H1 (cell line): ENCODE results near the gene C2CD2L. TPM values are rescaled to one million over a fixed set of nuclear protein-coding genes. Genes with fewer than 3 reads are reported as not detected.

Source experiments
- ASH2L ChIP-seq: fragments of 200-600, 300-600 bp; sonication (generic); IDR thresholded peaks from one replicate; pipeline ENCODE4 v1.7.1; 2017; ENCODE audit warnings: low read length
- BRCA1 ChIP-seq: IDR thresholded peaks from 2 replicates; pipeline ENCODE4 v1.6.1; 2012; ENCODE audit warnings: low read depth, low read length, improper control_type of control experiment
- CHD1 ChIP-seq: IDR thresholded peaks from 2 replicates; pipeline ENCODE4 v1.6.1; 2012; ENCODE audit warnings: low read depth, low read length, improper control_type of control experiment
- CREB1 ChIP-seq: IDR thresholded peaks from 2 replicates; pipeline ENCODE4 v1.6.1; 2012; ENCODE audit warnings: inconsistent platforms
- EGR1 ChIP-seq: IDR thresholded peaks from 2 replicates; pipeline ENCODE4 v1.6.1; 2011; ENCODE audit warnings: low read depth, low read length, borderline replicate concordance
- EZH2 ChIP-seq: fragments of 200-600 bp; sonication (generic); IDR thresholded peaks from 2 replicates; pipeline ENCODE4 v1.7.1; 2012; ENCODE audit warnings: low read depth, mild to moderate bottlenecking, moderate library complexity, low read length, inconsistent platforms; ENCODE audit not compliant: severe bottlenecking
- GABPA ChIP-seq: IDR thresholded peaks from 2 replicates; pipeline ENCODE4 v1.6.1; 2011; ENCODE audit warnings: mild to moderate bottlenecking, low read length, moderate library complexity, borderline replicate concordance; ENCODE audit not compliant: insufficient read depth
- GTF2F1 ChIP-seq: IDR thresholded peaks from 2 replicates; pipeline ENCODE4 v1.6.1; 2012; ENCODE audit warnings: low read depth, low read length, improper control_type of control experiment, borderline replicate concordance
- JUN ChIP-seq: IDR thresholded peaks from 2 replicates; pipeline ENCODE4 v1.6.1; 2011; ENCODE audit warnings: low read depth, mild to moderate bottlenecking, improper control_type of control experiment, low read length
- JUND ChIP-seq: IDR thresholded peaks from 2 replicates; pipeline ENCODE4 v1.6.1; 2011; ENCODE audit warnings: mild to moderate bottlenecking, improper control_type of control experiment, low read length
- NRF1 ChIP-seq: IDR thresholded peaks from 2 replicates; pipeline ENCODE4 v1.6.1; 2011; ENCODE audit warnings: mild to moderate bottlenecking, low read depth, low read length, improper control_type of control experiment
- POLR2A ChIP-seq, 2 experiments: IDR thresholded peaks; 1 replicate in 1 of 2; 2 replicates in 1 of 2; pipeline ENCODE4 v1.6.1; 2011; ENCODE audit warnings: low read depth in 2 of 2, low read length in 2 of 2, mild to moderate bottlenecking in 2 of 2; ENCODE audit errors: control extremely low read depth in 1 of 2
- RBBP5 ChIP-seq: IDR thresholded peaks from 2 replicates; pipeline ENCODE4 v1.7.1; 2012; ENCODE audit warnings: low read depth, mild to moderate bottlenecking, inconsistent platforms, low read length, moderate library complexity, borderline replicate concordance
- SAP30 ChIP-seq: fragments of 300-600 bp; sonication (generic); IDR thresholded peaks from 2 replicates; pipeline ENCODE4 v1.7.1; 2012; ENCODE audit warnings: low read length, moderate library complexity, mild to moderate bottlenecking, inconsistent platforms; ENCODE audit not compliant: insufficient read depth, insufficient replicate concordance
- SP2 ChIP-seq: IDR thresholded peaks from 2 replicates; pipeline ENCODE4 v1.6.1; 2012; ENCODE audit warnings: mild to moderate bottlenecking, low read length, inconsistent platforms
- SP4 ChIP-seq: IDR thresholded peaks from 2 replicates; pipeline ENCODE4 v1.6.1; 2012; ENCODE audit warnings: low read length, inconsistent platforms
- YY1 ChIP-seq: IDR thresholded peaks from 2 replicates; pipeline ENCODE4 v1.6.1; 2011; ENCODE audit warnings: low read depth, mild to moderate bottlenecking, low read length
- polyA plus RNA-seq, 7 experiments: library from polyadenylated mRNA; depleted of rRNA in 3 of 7; stranded (reverse) in 5 of 7; unstranded in 2 of 7; fragments of >200 nt in 5 of 7; fragments of 200-250 nt in 2 of 7; gene quantifications; 1 replicate in 5 of 7; 2 replicates in 1 of 7; 4 replicates in 1 of 7; pipeline versions ENCODE4 v1.2.1 to v1.2.3, GENCODE V29; 2011 to 2013; ENCODE audit warnings: missing spikeins in 2 of 7, mixed read lengths in 2 of 7
- total RNA-seq: library from RNA; stranded (reverse); fragmentation: NEBNext Ultra II Directional; extraction: Animal tissue kit (Norgen Biotek cat#: 25700); gene quantifications from 2 replicates; pipeline ENCODE4 v1.2.1, GENCODE V29; 2021
- TF ChIP-seq, protein P1 (sequence below): IDR thresholded peaks from 2 replicates; pipeline ENCODE4 v1.6.1; 2012; ENCODE audit warnings: low read length, inconsistent platforms
- TF ChIP-seq, protein P2 (sequence below), 3 experiments: IDR thresholded peaks; 1 replicate in 2 of 3; 2 replicates in 1 of 3; pipeline versions ENCODE4 v1.5.1 to v1.6.1; 2011; ENCODE audit warnings: low read length in 3 of 3, mild to moderate bottlenecking in 3 of 3, inconsistent platforms in 2 of 3, low read depth in 1 of 3, moderate library complexity in 1 of 3; ENCODE audit not compliant: insufficient read depth in 1 of 3; ENCODE audit errors: control extremely low read depth in 1 of 3
- TF ChIP-seq, protein P3 (sequence below): IDR thresholded peaks from 2 replicates; pipeline ENCODE4 v1.6.1; 2012; ENCODE audit warnings: inconsistent platforms

Gene C2CD2L
- total and polyA plus RNA-seq, 2 of the 8 experiments (the other 6 are each of a cell fraction or from before 2014, with no cell fraction given): 2.5 to 4.0 TPM

DNA sequence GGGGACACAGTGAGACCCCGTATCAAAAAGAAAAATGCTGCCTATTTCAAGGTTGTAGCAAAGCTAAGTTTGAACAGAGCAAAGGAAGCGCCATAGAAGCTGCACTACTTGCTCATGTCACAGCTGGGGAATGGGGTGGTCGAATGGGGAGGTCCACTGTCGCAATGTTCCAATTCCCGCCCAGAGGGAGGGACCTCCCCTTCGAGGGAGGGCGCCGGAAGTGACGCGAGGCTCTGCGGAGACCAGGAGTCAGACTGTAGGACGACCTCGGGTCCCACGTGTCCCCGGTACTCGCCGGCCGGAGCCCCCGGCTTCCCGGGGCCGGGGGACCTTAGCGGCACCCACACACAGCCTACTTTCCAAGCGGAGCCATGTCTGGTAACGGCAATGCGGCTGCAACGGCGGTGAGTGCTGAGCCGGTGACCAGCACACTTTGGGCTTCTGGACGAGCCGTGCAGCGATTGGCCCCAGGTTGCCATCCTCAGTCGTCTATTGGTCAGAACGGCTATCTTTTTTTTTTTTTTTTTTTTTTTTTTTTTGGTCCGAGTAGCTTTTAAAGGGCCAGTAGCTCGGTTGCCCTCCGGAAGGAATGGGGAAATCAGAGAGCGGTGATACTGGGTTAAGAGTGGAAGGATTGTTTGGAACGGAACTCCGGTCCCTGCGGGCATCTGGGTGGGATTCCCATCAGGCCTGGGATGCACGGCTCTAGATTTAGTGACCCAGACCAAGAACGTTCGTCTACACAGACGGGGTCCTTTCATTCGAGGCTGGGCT lies 22.3 kb upstream of the C2CD2L start, which contains the start of gene HMBS (continued):
- TF ChIP-seq SAP30 (no peak), EGR1 (no peak), YY1 (no peak), EZH2 (no peak), GABPA (0 out of 2 replicates have a peak, but pooled peaks have one; percentile 50), GTF2F1 (no peak), POLR2A (IDR thresholded peaks at IDR 0.05; ENCODE audit: control extremely low read depth in 1 of 2, low read depth in 2 of 2, low read length in 2 of 2) (peak; percentile 68 to 95), CHD1 (no peak), ASH2L (peak; percentile 80), NRF1 (no peak), CREB1 (peak; percentile 88), BRCA1 (no peak), SP4 (no peak), JUN (no peak), SP2 (peak; percentile 17; the same call in 1 of the 2 replicates), JUND (0 out of 2 replicates have a peak, but pooled peaks have one; percentile 26), RBBP5 (no peak)
- TF ChIP-seq, protein P1, sequence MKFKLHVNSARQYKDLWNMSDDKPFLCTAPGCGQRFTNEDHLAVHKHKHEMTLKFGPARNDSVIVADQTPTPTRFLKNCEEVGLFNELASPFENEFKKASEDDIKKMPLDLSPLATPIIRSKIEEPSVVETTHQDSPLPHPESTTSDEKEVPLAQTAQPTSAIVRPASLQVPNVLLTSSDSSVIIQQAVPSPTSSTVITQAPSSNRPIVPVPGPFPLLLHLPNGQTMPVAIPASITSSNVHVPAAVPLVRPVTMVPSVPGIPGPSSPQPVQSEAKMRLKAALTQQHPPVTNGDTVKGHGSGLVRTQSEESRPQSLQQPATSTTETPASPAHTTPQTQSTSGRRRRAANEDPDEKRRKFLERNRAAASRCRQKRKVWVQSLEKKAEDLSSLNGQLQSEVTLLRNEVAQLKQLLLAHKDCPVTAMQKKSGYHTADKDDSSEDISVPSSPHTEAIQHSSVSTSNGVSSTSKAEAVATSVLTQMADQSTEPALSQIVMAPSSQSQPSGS: no peak
- TF ChIP-seq, protein P2, sequence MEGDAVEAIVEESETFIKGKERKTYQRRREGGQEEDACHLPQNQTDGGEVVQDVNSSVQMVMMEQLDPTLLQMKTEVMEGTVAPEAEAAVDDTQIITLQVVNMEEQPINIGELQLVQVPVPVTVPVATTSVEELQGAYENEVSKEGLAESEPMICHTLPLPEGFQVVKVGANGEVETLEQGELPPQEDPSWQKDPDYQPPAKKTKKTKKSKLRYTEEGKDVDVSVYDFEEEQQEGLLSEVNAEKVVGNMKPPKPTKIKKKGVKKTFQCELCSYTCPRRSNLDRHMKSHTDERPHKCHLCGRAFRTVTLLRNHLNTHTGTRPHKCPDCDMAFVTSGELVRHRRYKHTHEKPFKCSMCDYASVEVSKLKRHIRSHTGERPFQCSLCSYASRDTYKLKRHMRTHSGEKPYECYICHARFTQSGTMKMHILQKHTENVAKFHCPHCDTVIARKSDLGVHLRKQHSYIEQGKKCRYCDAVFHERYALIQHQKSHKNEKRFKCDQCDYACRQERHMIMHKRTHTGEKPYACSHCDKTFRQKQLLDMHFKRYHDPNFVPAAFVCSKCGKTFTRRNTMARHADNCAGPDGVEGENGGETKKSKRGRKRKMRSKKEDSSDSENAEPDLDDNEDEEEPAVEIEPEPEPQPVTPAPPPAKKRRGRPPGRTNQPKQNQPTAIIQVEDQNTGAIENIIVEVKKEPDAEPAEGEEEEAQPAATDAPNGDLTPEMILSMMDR (IDR thresholded peaks at IDR 0.05; ENCODE audit: control extremely low read depth in 1 of 3, insufficient read depth in 1 of 3, low read depth in 1 of 3, low read length in 3 of 3): no peak
- TF ChIP-seq, protein P3, sequence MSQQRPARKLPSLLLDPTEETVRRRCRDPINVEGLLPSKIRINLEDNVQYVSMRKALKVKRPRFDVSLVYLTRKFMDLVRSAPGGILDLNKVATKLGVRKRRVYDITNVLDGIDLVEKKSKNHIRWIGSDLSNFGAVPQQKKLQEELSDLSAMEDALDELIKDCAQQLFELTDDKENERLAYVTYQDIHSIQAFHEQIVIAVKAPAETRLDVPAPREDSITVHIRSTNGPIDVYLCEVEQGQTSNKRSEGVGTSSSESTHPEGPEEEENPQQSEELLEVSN: peak; percentile 92
